Nephron progenitor cell (in vitro differentiated cells): ENCODE data around the gene NPIPA2.
"Not testable (repeated sequence)": the region's sequence is repeated elsewhere in the genome, so short reads cannot be mapped to it uniquely, and the experiment has no call there.

Source experiments
- DNase-seq: peaks from one replicate; pipeline ENCODE4 v3.0.0; 2021
- H3K27ac Mint-ChIP-seq: 2 replicates; pipeline ENCODE4 v1.8.0; 2021; ENCODE audit warnings: mild to moderate bottlenecking, moderate library complexity, mixed read lengths
- H3K27me3 Mint-ChIP-seq: 2 replicates; pipeline ENCODE4 v1.8.0; 2021; ENCODE audit warnings: mild to moderate bottlenecking, low read depth, mixed read lengths; ENCODE audit not compliant: poor library complexity
- H3K36me3 Mint-ChIP-seq: 2 replicates; pipeline ENCODE4 v1.8.0; 2021; ENCODE audit warnings: low read depth, mixed read lengths
- H3K4me1 Mint-ChIP-seq: 2 replicates; pipeline ENCODE4 v1.8.0; 2021; ENCODE audit warnings: mixed read lengths
- H3K4me3 Mint-ChIP-seq: 2 replicates; pipeline ENCODE4 v1.8.0; 2021; ENCODE audit warnings: mild to moderate bottlenecking, moderate library complexity, mixed read lengths
- H3K9me3 Mint-ChIP-seq: 2 replicates; pipeline ENCODE4 v1.8.0; 2021; ENCODE audit warnings: mild to moderate bottlenecking, moderate library complexity, mixed read lengths

Gene NPIPA2

GRCh38 chr16:14742273-14743128, at the start of gene NPIPA2:
NPIPA2 (plus strand) TSS chr16:14742533; CDS start chr16:14748066, 5,533 bp downstream.
- not testable (repeated sequence) for H3K4me1 Mint-ChIP-seq, DNase-seq, H3K36me3 Mint-ChIP-seq, H3K4me3 Mint-ChIP-seq, H3K27me3 Mint-ChIP-seq, H3K9me3 Mint-ChIP-seq, H3K27ac Mint-ChIP-seq

DNA sequence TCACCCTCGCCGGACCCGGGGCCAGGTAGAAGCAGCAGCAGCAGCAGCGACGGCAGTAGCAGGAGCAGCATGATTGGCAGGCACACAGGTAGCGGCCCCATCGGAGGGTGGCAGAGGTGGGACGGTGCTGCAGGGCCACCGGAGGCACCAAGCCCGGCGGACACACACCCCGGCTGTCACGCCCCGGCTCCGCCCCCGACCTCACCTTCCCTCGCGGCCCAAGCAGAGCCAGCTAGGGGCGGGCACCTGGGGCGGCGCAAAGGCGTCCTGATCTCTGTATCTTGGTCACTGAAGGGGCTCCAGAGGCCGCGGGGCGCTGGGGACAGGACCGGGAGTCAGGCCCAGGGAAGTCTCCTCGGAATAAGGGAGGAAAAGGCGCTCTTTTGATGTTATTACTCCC, 48.2 kb upstream of the NPIPA2 start, which contains the start of gene PLA2G10:
PLA2G10 (minus strand) TSS at position 180 of the 400 bp plus-strand sequence; CDS start at position 101, 79 bp downstream.
- H3K4me1 Mint-ChIP-seq, H3K36me3 Mint-ChIP-seq, H3K27ac Mint-ChIP-seq, H3K4me3 Mint-ChIP-seq, DNase-seq, H3K27me3 Mint-ChIP-seq, H3K9me3 Mint-ChIP-seq: not testable (repeated sequence)

DNA sequence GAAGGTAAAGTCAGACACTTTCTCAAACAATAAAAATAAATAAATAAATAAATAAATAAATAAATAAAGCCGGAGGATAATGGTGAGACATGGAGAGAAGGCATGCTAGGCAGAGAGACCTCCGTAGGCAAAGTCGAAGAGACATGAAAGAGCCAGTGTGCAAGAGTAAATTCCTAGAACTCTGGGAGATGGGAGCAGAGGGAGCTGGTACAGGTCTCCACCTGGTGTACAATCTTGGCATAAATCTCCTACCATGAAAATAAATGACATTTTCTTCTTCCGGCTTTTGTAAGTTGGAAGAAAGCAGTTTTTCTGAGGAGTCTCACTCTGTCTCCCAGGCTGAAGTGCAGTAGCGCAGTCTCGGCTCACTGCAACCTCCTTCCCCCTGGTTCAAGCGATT, 40.5 kb upstream of the NPIPA2 start:
- not testable (repeated sequence) for H3K9me3 Mint-ChIP-seq, DNase-seq, H3K27ac Mint-ChIP-seq, H3K4me1 Mint-ChIP-seq, H3K27me3 Mint-ChIP-seq, H3K36me3 Mint-ChIP-seq, H3K4me3 Mint-ChIP-seq

DNA sequence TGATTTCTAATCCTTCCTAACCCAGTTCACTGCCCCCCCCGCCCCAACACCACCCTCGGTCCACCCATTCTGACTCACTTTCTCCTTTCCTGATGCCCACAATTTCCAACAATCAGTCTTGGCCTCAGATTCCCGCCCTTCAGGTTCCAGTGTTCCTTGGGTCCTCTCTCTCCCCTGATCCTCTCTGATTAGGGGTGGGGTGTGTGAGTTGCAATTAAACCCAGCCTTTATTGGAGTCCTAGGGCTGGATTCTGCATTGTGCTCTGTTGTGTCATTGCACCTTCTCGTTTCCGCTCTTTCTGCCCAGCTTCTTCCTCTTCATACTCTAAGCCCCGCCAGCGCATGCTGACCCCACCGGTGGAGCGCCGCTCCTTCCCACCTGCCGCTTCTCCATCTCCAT, 39.7 kb upstream of the NPIPA2 start:
- not testable (repeated sequence) for H3K27ac Mint-ChIP-seq, H3K4me3 Mint-ChIP-seq, H3K4me1 Mint-ChIP-seq, H3K27me3 Mint-ChIP-seq, DNase-seq, H3K36me3 Mint-ChIP-seq, H3K9me3 Mint-ChIP-seq

GRCh38 chr16:14703156-14704011, 38.9 kb upstream of the NPIPA2 start, which contains the start of gene NPIPA3:
NPIPA3 (plus strand) TSS chr16:14703411; CDS start chr16:14708944, 5,533 bp downstream.
- not testable (repeated sequence) for H3K27me3 Mint-ChIP-seq, H3K27ac Mint-ChIP-seq

GRCh38 chr16:14733233-14733632, 9.1 kb upstream of the NPIPA2 start:
- H3K27me3 Mint-ChIP-seq, H3K36me3 Mint-ChIP-seq, DNase-seq, H3K9me3 Mint-ChIP-seq, H3K4me1 Mint-ChIP-seq, H3K4me3 Mint-ChIP-seq, H3K27ac Mint-ChIP-seq: not testable (repeated sequence)

More at GRCh38 chr16:14703156-14704011, 38.9 kb upstream of the NPIPA2 start, which contains the start of gene NPIPA3:
- not testable (repeated sequence) for H3K4me3 Mint-ChIP-seq, H3K36me3 Mint-ChIP-seq, H3K9me3 Mint-ChIP-seq, H3K4me1 Mint-ChIP-seq, DNase-seq

DNA sequence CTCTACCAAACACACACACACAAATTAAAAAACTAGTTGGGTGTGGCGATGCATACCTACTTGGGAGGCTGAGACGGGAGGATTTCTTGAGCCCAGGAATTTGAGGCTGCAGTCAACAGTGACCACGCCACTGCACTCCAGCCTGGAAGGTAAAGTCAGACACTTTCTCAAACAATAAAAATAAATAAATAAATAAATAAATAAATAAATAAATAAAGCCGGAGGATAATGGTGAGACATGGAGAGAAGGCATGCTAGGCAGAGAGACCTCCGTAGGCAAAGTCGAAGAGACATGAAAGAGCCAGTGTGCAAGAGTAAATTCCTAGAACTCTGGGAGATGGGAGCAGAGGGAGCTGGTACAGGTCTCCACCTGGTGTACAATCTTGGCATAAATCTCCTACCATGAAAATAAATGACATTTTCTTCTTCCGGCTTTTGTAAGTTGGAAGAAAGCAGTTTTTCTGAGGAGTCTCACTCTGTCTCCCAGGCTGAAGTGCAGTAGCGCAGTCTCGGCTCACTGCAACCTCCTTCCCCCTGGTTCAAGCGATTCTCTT, 1.4 kb upstream of the NPIPA2 start:
- not testable (repeated sequence) for H3K36me3 Mint-ChIP-seq, H3K27ac Mint-ChIP-seq, H3K4me1 Mint-ChIP-seq, H3K9me3 Mint-ChIP-seq, H3K27me3 Mint-ChIP-seq, H3K4me3 Mint-ChIP-seq, DNase-seq

- H3K27ac Mint-ChIP-seq, H3K4me3 Mint-ChIP-seq, H3K4me1 Mint-ChIP-seq, H3K27me3 Mint-ChIP-seq, H3K9me3 Mint-ChIP-seq, DNase-seq, H3K36me3 Mint-ChIP-seq: not testable (repeated sequence)
These were observed 539 bp upstream of the NPIPA2 start for GRCh38 chr16:14741794-14742193.

DNA sequence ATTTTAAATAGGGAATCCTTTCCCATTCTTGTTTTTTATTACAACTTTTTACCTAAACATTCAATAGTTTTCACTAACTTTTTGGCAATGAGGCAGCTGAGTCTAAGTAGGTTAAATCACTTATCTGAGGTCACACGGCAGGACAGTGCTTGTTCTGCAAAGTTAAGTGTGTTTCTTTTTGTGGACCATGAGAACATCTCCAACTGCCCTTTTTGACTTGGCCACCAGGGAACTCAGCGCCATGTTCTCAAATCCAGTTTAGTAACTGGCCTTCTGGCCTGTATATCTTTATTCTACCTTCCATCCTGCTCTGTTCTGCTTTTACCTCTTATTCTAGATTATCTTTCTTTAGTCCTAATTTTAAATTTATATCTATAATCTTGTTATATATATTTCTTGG, 31.3 kb downstream of the NPIPA2 start:
- not testable (repeated sequence) for DNase-seq, H3K27me3 Mint-ChIP-seq, H3K4me1 Mint-ChIP-seq, H3K27ac Mint-ChIP-seq, H3K4me3 Mint-ChIP-seq, H3K9me3 Mint-ChIP-seq, H3K36me3 Mint-ChIP-seq

GRCh38 chr16:14775624-14776023, 33.3 kb downstream of the NPIPA2 start:
- not testable (repeated sequence) for DNase-seq, H3K4me1 Mint-ChIP-seq, H3K27ac Mint-ChIP-seq, H3K4me3 Mint-ChIP-seq, H3K27me3 Mint-ChIP-seq, H3K36me3 Mint-ChIP-seq, H3K9me3 Mint-ChIP-seq

DNA sequence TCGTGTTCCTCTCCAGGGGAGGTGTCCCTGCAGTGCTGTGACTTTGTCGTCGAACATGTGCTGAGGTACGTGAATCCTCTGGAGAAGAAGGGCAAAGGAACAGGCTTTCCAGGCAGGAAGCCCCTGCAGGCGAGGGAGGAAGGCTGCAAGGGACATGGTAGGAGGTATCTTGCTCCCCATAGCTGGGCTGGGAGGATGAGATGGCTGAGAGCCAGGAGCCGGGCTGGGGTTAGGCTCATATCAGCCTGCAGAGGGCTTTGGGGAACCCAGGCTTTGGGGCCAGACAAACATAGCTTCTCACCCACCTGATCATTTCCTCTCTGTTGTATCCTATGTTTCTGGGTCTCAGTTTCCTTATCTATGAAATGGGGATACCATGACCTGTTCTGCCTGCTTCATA, 34.4 kb downstream of the NPIPA2 start:
- H3K36me3 Mint-ChIP-seq, H3K4me3 Mint-ChIP-seq, H3K9me3 Mint-ChIP-seq, H3K27ac Mint-ChIP-seq, DNase-seq, H3K4me1 Mint-ChIP-seq, H3K27me3 Mint-ChIP-seq: not testable (repeated sequence)

GRCh38 chr16:14779368-14779877, 37.1 kb downstream of the NPIPA2 start:
- H3K4me1 Mint-ChIP-seq, DNase-seq, H3K9me3 Mint-ChIP-seq, H3K27ac Mint-ChIP-seq, H3K36me3 Mint-ChIP-seq, H3K27me3 Mint-ChIP-seq, H3K4me3 Mint-ChIP-seq: not testable (repeated sequence)

DNA sequence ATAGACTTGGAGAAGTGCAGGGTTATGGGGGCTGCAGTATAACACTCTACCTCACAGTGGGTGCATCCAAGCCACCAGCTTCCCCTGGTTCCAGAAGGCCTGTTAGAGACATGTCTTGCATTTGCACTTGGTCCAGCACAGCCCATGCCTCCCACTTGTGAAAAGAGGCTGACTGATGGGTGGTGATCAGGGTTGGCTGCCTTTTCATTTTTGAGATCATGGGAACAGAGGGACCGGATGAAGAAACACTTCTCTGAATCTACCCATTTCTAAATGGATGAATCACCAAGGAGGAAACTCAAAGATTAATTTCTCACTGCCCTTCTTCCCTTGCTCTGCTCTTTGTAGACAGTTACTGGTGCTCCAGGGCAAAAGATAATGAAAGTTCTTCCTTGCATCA, 43.8 kb downstream of the NPIPA2 start:
- not testable (repeated sequence) for DNase-seq, H3K4me1 Mint-ChIP-seq, H3K4me3 Mint-ChIP-seq, H3K36me3 Mint-ChIP-seq, H3K27me3 Mint-ChIP-seq, H3K9me3 Mint-ChIP-seq, H3K27ac Mint-ChIP-seq

- not testable (repeated sequence) for H3K36me3 Mint-ChIP-seq, H3K4me3 Mint-ChIP-seq, H3K9me3 Mint-ChIP-seq, DNase-seq, H3K4me1 Mint-ChIP-seq, H3K27me3 Mint-ChIP-seq, H3K27ac Mint-ChIP-seq
These were observed 47.2 kb downstream of the NPIPA2 start for GRCh38 chr16:14789577-14789976.
